Right atrium auricular region (tissue), 2 donors: ENCODE measurements around the gene DIABLO. TPM values are rescaled to one million over a fixed set of nuclear protein-coding genes. Genes with fewer than 3 reads are reported as not detected.

ENCODE experiments used
- DNase-seq: peaks from one replicate; pipeline ENCODE4 v3.0.0-alpha.2; 2019; ENCODE audit warnings: low spot score
- H3K27ac ChIP-seq, 2 donors: fragments of 200-600 bp; sonication (generic); 1 replicate in 1 of 2; 2 replicates in 1 of 2; pipeline ENCODE4 v1.5.1; 2016 to 2019
- H3K27me3 ChIP-seq, 2 donors: fragments of 200-600 bp; sonication (generic); one replicate each; pipeline versions ENCODE4 v1.5.1 to v1.6.0; 2017 to 2019
- H3K36me3 ChIP-seq: fragments of 200-600 bp; sonication (generic); one replicate; pipeline ENCODE4 v1.5.1; 2016
- H3K4me1 ChIP-seq, 2 donors: fragments of 200-600 bp; sonication (generic); one replicate each; pipeline versions ENCODE4 v1.5.1 to v1.6.0; 2017 to 2019
- H3K4me3 ChIP-seq, 2 donors: fragments of 200-600 bp; sonication (generic); 1 replicate in 1 of 2; 2 replicates in 1 of 2; pipeline ENCODE4 v1.5.1; 2017 to 2019; ENCODE audit warnings: mild to moderate bottlenecking in 1 of 2, moderate library complexity in 1 of 2
- H3K9me3 ChIP-seq, 2 donors: fragments of 200-600 bp; sonication (generic); one replicate each; pipeline ENCODE4 v1.5.1; 2019
- total RNA-seq, 2 donors: library from RNA; depleted of rRNA; stranded (reverse); fragments of >200 nt; gene quantifications; one replicate each; pipeline ENCODE4 v1.1.0, GENCODE V29; 2016
- TF ChIP-seq, protein P1 (sequence below), 2 donors: fragments of 200-600 bp; sonication (generic); IDR thresholded peaks; one replicate each; pipeline ENCODE4 v1.5.1; 2019; ENCODE audit warnings: antibody characterized with exemption in 2 of 2

The DIABLO gene
- total RNA-seq, 2 donors from 2014 or later = 36.9 to 55.0 TPM

DNA sequence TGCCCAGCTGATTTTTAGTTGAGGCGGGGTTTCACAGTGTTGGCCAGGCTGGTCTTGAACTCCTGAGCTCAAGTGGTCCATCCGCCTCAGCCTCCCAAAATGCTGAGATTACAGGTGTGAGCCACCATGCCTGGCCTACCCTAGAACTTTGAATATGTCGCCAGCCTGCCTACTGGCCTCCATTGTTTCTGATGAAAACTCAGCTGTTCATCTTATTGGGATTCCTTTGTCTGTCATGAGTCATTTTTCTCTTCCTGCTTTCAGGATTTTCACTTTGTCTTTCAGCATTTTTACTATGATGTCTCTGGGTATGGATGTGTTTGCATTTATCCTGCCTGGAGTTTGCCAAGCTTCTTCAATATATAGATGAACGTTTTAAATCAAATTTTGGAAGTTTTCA lies 30.4 kb downstream of the DIABLO start:
- H3K27ac ChIP-seq = no peak overlapping the region
- no peaks in the 10 kb centered on the region for H3K36me3 ChIP-seq
- no peaks in the 10 kb centered on the region for H3K27me3 ChIP-seq
- no peaks in the 10 kb centered on the region for H3K4me1 ChIP-seq
- no peak for DNase-seq
- peaks cover 0 to 4% of the 10 kb centered on the region in 2 donors for H3K9me3 ChIP-seq
- TF ChIP-seq, protein P1, sequence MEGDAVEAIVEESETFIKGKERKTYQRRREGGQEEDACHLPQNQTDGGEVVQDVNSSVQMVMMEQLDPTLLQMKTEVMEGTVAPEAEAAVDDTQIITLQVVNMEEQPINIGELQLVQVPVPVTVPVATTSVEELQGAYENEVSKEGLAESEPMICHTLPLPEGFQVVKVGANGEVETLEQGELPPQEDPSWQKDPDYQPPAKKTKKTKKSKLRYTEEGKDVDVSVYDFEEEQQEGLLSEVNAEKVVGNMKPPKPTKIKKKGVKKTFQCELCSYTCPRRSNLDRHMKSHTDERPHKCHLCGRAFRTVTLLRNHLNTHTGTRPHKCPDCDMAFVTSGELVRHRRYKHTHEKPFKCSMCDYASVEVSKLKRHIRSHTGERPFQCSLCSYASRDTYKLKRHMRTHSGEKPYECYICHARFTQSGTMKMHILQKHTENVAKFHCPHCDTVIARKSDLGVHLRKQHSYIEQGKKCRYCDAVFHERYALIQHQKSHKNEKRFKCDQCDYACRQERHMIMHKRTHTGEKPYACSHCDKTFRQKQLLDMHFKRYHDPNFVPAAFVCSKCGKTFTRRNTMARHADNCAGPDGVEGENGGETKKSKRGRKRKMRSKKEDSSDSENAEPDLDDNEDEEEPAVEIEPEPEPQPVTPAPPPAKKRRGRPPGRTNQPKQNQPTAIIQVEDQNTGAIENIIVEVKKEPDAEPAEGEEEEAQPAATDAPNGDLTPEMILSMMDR (IDR thresholded peaks at IDR 0.05) = no peak
- H3K4me3 ChIP-seq = no peak overlapping the region

DNA sequence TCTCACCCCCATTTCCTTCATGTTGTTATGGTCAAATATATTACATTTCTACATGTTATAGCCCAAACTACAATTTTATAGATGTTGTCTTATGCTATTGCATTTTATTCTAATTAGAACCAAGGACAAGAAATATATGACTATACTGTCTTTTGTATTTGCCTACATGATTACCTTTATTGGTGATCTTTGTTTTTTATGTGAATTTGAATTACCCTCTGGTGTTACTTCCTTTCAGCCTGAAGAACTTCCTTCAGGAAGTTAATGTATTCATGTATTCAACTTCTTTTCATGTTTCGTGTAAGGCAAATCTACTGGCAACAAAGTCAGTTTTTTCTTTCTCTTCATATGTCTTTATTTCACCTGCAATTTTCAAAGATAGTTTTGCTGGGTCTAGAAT lies 31.0 kb downstream of the DIABLO start:
- no peaks in the 10 kb centered on the region for H3K27me3 ChIP-seq
- TF ChIP-seq, protein P1 (IDR thresholded peaks at IDR 0.05) = no peak

DNA sequence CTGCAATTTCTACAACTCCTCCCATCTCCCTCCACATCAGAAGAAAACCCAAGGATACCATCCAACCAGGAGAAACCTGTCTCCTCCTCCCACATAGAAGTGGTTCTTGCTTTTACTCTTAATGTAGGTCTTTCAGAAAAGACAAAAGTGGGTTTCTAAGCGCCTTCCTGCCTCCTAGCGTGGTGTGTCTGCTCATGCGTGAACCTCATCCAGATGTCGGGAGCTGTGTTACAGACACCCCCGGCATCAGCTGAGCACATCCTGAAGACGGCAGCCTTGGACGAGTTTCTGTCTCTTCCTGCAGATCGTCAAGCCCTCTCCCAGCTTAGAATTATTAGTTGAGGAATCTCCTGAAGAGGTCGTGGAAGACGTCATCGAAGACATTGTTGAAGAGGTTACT lies 33.4 kb downstream of the DIABLO start:
- no peak for DNase-seq
- Histone ChIP-seq H3K36me3 (no peaks in the 10 kb centered on the region), H3K27ac (no peak overlapping the region), H3K27me3 (no peaks in the 10 kb centered on the region), H3K9me3 (peaks cover 0 to 4% of the 10 kb centered on the region in 2 donors), H3K4me3 (no peak overlapping the region), H3K4me1 (no peaks in the 10 kb centered on the region)
- TF ChIP-seq, protein P1 (IDR thresholded peaks at IDR 0.05) = no peak

More for the DNA sequence above, 31.0 kb downstream of the DIABLO start:
- Histone ChIP-seq H3K36me3 (no peaks in the 10 kb centered on the region), H3K27ac (no peak overlapping the region), H3K4me3 (no peak overlapping the region), H3K9me3 (peaks cover 0 to 4% of the 10 kb centered on the region in 2 donors), H3K4me1 (no peaks in the 10 kb centered on the region)
- no peak for DNase-seq

DNA sequence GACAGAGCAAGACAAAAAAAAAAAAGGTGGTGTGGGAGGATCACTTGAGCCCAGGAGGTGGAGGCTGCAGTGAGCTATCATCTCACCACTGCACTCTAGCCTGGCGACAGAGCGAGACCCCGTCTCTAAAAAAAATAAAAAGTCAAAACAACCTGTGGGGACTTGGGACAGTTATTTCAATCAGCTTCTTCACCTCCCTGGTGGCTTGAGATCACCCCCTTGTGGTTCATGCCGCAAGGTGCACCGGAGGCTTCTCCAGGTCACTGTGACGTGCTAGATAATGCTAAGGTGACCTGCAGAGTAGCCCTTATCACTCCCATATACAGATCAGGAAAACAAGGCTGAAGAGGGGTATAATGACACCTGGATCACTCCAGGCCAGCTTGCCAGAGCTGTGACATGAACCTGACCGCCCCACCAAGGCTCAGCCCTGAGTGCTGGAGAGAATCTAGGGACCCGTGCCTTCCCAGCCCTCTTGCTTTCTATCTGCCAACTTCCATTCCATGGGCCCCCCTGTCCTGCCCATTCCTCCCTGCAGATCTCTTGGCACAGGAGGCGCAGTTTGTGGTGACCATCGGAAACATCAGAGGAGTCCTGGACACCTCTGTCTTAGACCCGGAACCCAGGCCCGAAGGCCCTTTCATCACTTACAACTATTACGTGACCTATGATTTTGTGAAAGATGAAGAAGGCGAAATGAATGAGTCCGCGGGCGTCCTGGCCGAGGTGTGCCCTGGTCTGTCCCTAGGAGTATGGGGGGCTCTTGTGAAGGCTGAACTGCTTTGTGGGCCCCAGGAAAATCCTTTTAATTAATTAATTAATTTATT lies 34.8 kb downstream of the DIABLO start:
- H3K36me3 ChIP-seq = no peaks in the 10 kb centered on the region
- H3K9me3 ChIP-seq = peaks cover 0 to 4% of the 10 kb centered on the region in 2 donors
- no peak overlapping the region for H3K27ac ChIP-seq
- no peak overlapping the region for H3K4me3 ChIP-seq
- no peak for DNase-seq
- H3K4me1 ChIP-seq = no peaks in the 10 kb centered on the region
- no peaks in the 10 kb centered on the region for H3K27me3 ChIP-seq
- TF ChIP-seq, protein P1 (IDR thresholded peaks at IDR 0.05) = peak in 1 of 2 donors; percentile 68

DNA sequence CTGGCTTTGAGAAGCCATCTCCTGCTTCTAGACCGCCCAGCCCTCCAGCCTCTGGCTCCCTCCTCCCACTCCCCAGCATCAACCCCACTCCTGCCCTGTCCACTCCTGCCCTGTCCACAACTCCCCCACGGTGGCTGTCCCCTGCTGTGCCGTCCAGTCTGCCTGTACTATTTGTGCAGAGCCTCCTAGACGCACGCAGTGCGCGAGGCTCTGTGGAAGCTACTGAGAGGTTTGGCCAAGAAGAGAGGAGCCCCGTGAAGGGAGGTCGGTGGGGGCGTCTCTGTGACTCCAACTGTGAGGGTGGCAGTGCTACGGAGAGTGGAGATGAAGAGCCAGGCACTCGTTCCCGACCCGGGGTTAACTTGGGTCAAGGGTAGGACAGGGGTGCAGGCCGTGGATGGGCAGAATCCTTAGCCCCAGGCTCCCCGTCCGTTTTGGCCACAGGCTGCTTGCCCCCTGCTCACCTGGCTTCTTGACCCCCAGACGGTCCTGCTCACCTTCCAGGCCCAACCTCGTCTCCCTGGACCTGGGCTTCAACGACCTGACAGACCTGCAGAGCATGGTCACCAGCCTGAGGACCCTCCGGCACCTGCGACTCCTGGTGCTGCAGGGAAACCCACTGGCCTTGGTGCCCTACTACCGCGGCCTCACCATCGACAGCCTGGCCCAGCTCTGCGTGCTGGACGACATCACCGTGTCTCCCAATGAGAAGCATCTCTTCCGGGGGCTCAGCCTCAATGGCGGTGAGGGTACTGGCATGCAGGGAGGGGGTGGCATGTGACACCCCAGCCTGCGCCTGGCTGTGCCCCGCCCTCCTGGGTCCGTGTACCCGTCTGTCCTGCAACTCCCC lies 36.0 kb downstream of the DIABLO start:
- no peaks in the 10 kb centered on the region for H3K27me3 ChIP-seq
- no peak for DNase-seq
- TF ChIP-seq, protein P1 (IDR thresholded peaks at IDR 0.05) = no peak
- H3K9me3 ChIP-seq = no peaks in the 10 kb centered on the region
- H3K36me3 ChIP-seq = no peaks in the 10 kb centered on the region
- no peaks in the 10 kb centered on the region for H3K4me1 ChIP-seq
- no peak overlapping the region for H3K4me3 ChIP-seq
- no peak overlapping the region for H3K27ac ChIP-seq
